HCT116 (cell line): ENCODE results near the gene RBP5. TPM values are rescaled to one million over a fixed set of nuclear protein-coding genes. Genes with fewer than 3 reads are reported as not detected.

Source experiments
- ATAC-seq: fragments of 200-7000 bp; cut with Tn5 transposase; 2 replicates; pipeline ENCODE4 v1.9.1; 2020; ENCODE audit warnings: mild to moderate bottlenecking, moderate library complexity
- BruUV-seq: library from RNA; stranded (reverse); fragments of 400-500 nt; replicated peaks from 2 replicates; lab custom pipeline; 2021; lab: Mats Ljungman, UMichigan
- CTCF ChIA-PET: fragments of 300-600 bp; sonication (Branson Sonifier 250); formaldehyde crosslinking; loops from one replicate; lab custom pipeline; 2021; ENCODE audit warnings: antibody characterized with exemption; lab: Charles Lee
- POLR2A ChIA-PET: fragments of 300-600, 350-600 bp; sonication (Branson Sonifier 250); formaldehyde crosslinking; loops from one replicate; lab custom pipeline; 2021; ENCODE audit warnings: antibody characterized with exemption; lab: Charles Lee
- RAD21 ChIA-PET, 2 experiments: fragments of 300-600 bp; sonication (Branson Sonifier 250); formaldehyde crosslinking; loops; one replicate each; lab custom pipeline; 2023; ENCODE audit warnings: low total read pairs in 2 of 2; ENCODE audit not compliant: uncharacterized antibody in 2 of 2, unreplicated experiment in 2 of 2, low non-redundant PET in 1 of 2; lab: Charles Lee
- DNase-seq: peaks from one replicate; pipeline ENCODE4 v3.0.0-alpha.2; 2010; ENCODE audit warnings: low read depth, low spot score
- H2AFZ ChIP-seq: fragments of 200-600 bp; shearing (Covaris generic), sonication (generic); 2 replicates; pipeline ENCODE4 v1.6.1; 2017; ENCODE audit warnings: low read depth, mixed run types, mixed read lengths, antibody characterized with exemption, low read length; ENCODE audit not compliant: poor library complexity, severe bottlenecking
- H3K27ac ChIP-seq: 2 replicates; pipeline ENCODE4 v1.5.1; 2012; ENCODE audit warnings: low read depth, low read length
- H3K27me3 ChIP-seq: fragments of 200-600 bp; sonication (generic); 2 replicates; pipeline ENCODE4 v1.6.1; 2016; ENCODE audit warnings: mixed run types, low read length, mixed read lengths; ENCODE audit not compliant: insufficient read depth
- H3K36me3 ChIP-seq, 2 experiments: fragments of 200-500 bp in 1 of 2; fragments of 200-600 bp in 1 of 2; sonication (Bioruptor generic) in 1 of 2; sonication (generic) in 1 of 2; 2 replicates each; pipeline versions ENCODE4 v1.5.1 to v1.6.1; 2014 to 2016; ENCODE audit warnings: low read length in 2 of 2, inconsistent platforms in 1 of 2, mixed read lengths in 1 of 2, mixed run types in 1 of 2; ENCODE audit not compliant: insufficient read depth in 2 of 2, control insufficient read depth in 1 of 2
- H3K4me1 ChIP-seq, 2 experiments: fragments of 200-600 bp in 1 of 2; sonication (generic) in 1 of 2; 2 replicates each; pipeline versions ENCODE4 v1.5.1 to v1.6.1; 2012 to 2017; ENCODE audit warnings: low read length in 2 of 2, inconsistent platforms in 1 of 2, mild to moderate bottlenecking in 1 of 2, mixed read lengths in 1 of 2, mixed run types in 1 of 2, moderate library complexity in 1 of 2; ENCODE audit not compliant: insufficient read depth in 2 of 2, control insufficient read depth in 1 of 2
- H3K4me2 ChIP-seq: fragments of 200-600 bp; sonication (generic); 2 replicates; pipeline ENCODE4 v1.6.1; 2017; ENCODE audit warnings: mixed run types, low read length, mixed read lengths
- H3K4me3 ChIP-seq, 2 experiments: fragments of 200-600 bp in 1 of 2; sonication (generic) in 1 of 2; replicated peaks in 1 of 2; 2 replicates each; pipeline ENCODE4 v1.5.1; 2011 to 2016; ENCODE audit warnings: low read length in 2 of 2, control low read depth in 1 of 2, low read depth in 1 of 2, mild to moderate bottlenecking in 1 of 2, mixed read lengths in 1 of 2, mixed run types in 1 of 2
- H3K79me2 ChIP-seq: fragments of 200-600 bp; sonication (generic); 2 replicates; pipeline ENCODE4 v1.6.1; 2017; ENCODE audit warnings: mild to moderate bottlenecking, mixed run types, low read length, moderate library complexity, mixed read lengths; ENCODE audit not compliant: insufficient read depth
- H3K9ac ChIP-seq: fragments of 200-600 bp; sonication (generic); 2 replicates; pipeline ENCODE4 v1.6.1; 2016; ENCODE audit warnings: low read length, mixed read lengths
- H3K9me2 ChIP-seq: fragments of 200-600 bp; sonication (generic), shearing (Covaris generic); 2 replicates; pipeline ENCODE4 v1.6.1; 2017; ENCODE audit warnings: mixed run types, mild to moderate bottlenecking, moderate library complexity; ENCODE audit not compliant: insufficient read depth
- H3K9me3 ChIP-seq, 2 experiments: fragments of 200-500 bp in 1 of 2; fragments of 200-600 bp in 1 of 2; sonication (Bioruptor generic) in 1 of 2; sonication (generic) in 1 of 2; 2 replicates each; pipeline ENCODE4 v1.6.1; 2014 to 2017; ENCODE audit warnings: low read length in 2 of 2, mixed read lengths in 2 of 2, inconsistent platforms in 1 of 2, low read depth in 1 of 2, mild to moderate bottlenecking in 1 of 2, mixed run types in 1 of 2, moderate library complexity in 1 of 2; ENCODE audit not compliant: control insufficient read depth in 1 of 2, insufficient read depth in 1 of 2
- H4K20me1 ChIP-seq: fragments of 200-600 bp; sonication (generic), shearing (Covaris generic); 2 replicates; pipeline ENCODE4 v1.6.1; 2017; ENCODE audit warnings: mixed run types, mild to moderate bottlenecking, moderate library complexity; ENCODE audit not compliant: insufficient read depth
- ATF3 ChIP-seq: IDR thresholded peaks from 2 replicates; pipeline ENCODE4 v1.6.1; 2012
- FOSL1 ChIP-seq: IDR thresholded peaks from 2 replicates; pipeline ENCODE4 v1.6.1; 2012; ENCODE audit warnings: low read depth
- JUND ChIP-seq: IDR thresholded peaks from 2 replicates; pipeline ENCODE4 v1.6.1; 2012
- MAX ChIP-seq: IDR thresholded peaks from 2 replicates; pipeline ENCODE4 v1.6.1; 2012
- POLR2A ChIP-seq: IDR thresholded peaks from 2 replicates; pipeline ENCODE4 v1.7.0; 2011; ENCODE audit warnings: borderline replicate concordance; ENCODE audit not compliant: insufficient read depth, insufficient read length; ENCODE audit errors: extremely low read depth
- RAD21 ChIP-seq: IDR thresholded peaks from 2 replicates; pipeline ENCODE4 v1.6.1; 2012; ENCODE audit warnings: low read depth, mild to moderate bottlenecking
- REST ChIP-seq: IDR thresholded peaks from 2 replicates; pipeline ENCODE4 v1.6.1; 2012; ENCODE audit warnings: low read depth
- SIN3A ChIP-seq: IDR thresholded peaks from 2 replicates; pipeline ENCODE4 v1.6.1; 2012; ENCODE audit warnings: low read depth
- SP1 ChIP-seq: IDR thresholded peaks from 2 replicates; pipeline ENCODE4 v1.6.1; 2012; ENCODE audit warnings: low read depth
- TCF7L2 ChIP-seq: IDR thresholded peaks from 2 replicates; pipeline ENCODE4 v1.7.0; 2011; ENCODE audit warnings: borderline replicate concordance, inconsistent platforms; ENCODE audit not compliant: insufficient read depth, insufficient read length; ENCODE audit errors: extremely low read depth
- intact Hi-C: fragments of 100-400 bp; cut with micrococcal nuclease; formaldehyde crosslinking; loops from 2 replicates; pipeline ENCODE4 v1.10.0; 2022
- total RNA-seq: library from RNA; stranded (reverse); gene quantifications from one replicate; pipeline ENCODE4 v1.2.1, GENCODE V29; 2021; ENCODE audit not compliant: unreplicated experiment

RBP5 gene
- total RNA-seq, 1 experiment from 2014 or later = 0.22 TPM

GRCh38 chr12:7154901-7155470 lies 26.3 kb upstream of the RBP5 start (continued):
- TF ChIP-seq MAX (no peak), TCF7L2 (no peak), SIN3A (no peak)

- no peak overlapping the region for H3K9ac ChIP-seq
- no peaks in the 10 kb centered on the region for H3K79me2 ChIP-seq
- H4K20me1 ChIP-seq = no peaks in the 10 kb centered on the region
- H3K27ac ChIP-seq = no peak overlapping the region
- peaks cover 0 to 3% of the 10 kb centered on the region in 2 experiments; a peak in 2 of 4 replicates for H3K4me1 ChIP-seq
- H3K36me3 ChIP-seq = peaks cover 0 to 8% of the 10 kb centered on the region in 2 experiments; a peak in 3 of 4 replicates
- no TSS peak for BruUV-seq
- no peak overlapping the region for H2AFZ ChIP-seq
- H3K4me2 ChIP-seq = no peak overlapping the region
- ChIA-PET RAD21 (no interaction called here), POLR2A (no interaction called here), CTCF (interaction anchor here (1.0 kb wide), 1 partner anchor 13 kb away, joined by 3 read pairs; no protein-coding TSS in a partner anchor)
- no peak overlapping the region for H3K4me3 ChIP-seq
- DNase-seq (no peak), ATAC-seq (no peak)
- H3K9me3 ChIP-seq = no peaks in the 10 kb centered on the region
- no peaks in the 10 kb centered on the region for H3K9me2 ChIP-seq
- intact Hi-C loops = no loop called here
- H3K27me3 ChIP-seq = no peaks in the 10 kb centered on the region
- TF ChIP-seq SIN3A (no peak), RAD21 (no peak), MAX (no peak), REST (no peak), JUND (no peak), ATF3 (no peak), POLR2A (no peak), SP1 (no peak), FOSL1 (no peak)
These were observed 25.4 kb upstream of the RBP5 start for GRCh38 chr12:7154042-7154441.
